IMR-90 (cell line): Measurements from ENCODE around the gene DNASE2.

Source experiments
- BHLHE40 ChIP-seq: fragments of 150-350 bp; IDR thresholded peaks from 2 replicates; pipeline ENCODE4 v1.6.1; 2016; ENCODE audit warnings: mild to moderate bottlenecking, low read depth, low read length
- CEBPB ChIP-seq: IDR thresholded peaks from 2 replicates; pipeline ENCODE4 v1.6.1; 2012; ENCODE audit warnings: low read depth, low read length, improper control_type of control experiment
- CHD1 ChIP-seq: IDR thresholded peaks from 2 replicates; pipeline ENCODE4 v1.6.1; 2012; ENCODE audit warnings: low read depth, low read length, improper control_type of control experiment
- MAFK ChIP-seq: IDR thresholded peaks from 2 replicates; pipeline ENCODE4 v1.6.1; 2012; ENCODE audit warnings: low read depth, low read length, improper control_type of control experiment
- MXI1 ChIP-seq: IDR thresholded peaks from 2 replicates; pipeline ENCODE4 v1.6.1; 2012; ENCODE audit warnings: low read depth, mild to moderate bottlenecking, low read length, moderate library complexity, borderline replicate concordance
- NFE2L2 ChIP-seq: fragments of 150-350 bp; IDR thresholded peaks from 2 replicates; pipeline ENCODE4 v1.6.1; 2016; ENCODE audit warnings: low read depth, mild to moderate bottlenecking, low read length
- POLR2A ChIP-seq: IDR thresholded peaks from 2 replicates; pipeline ENCODE4 v1.6.1; 2012; ENCODE audit warnings: mild to moderate bottlenecking, low read depth, low read length
- RAD21 ChIP-seq: IDR thresholded peaks from 2 replicates; pipeline ENCODE4 v1.6.1; 2012; ENCODE audit warnings: low read length, improper control_type of control experiment
- RCOR1 ChIP-seq: IDR thresholded peaks from 2 replicates; pipeline ENCODE4 v1.6.1; 2012; ENCODE audit warnings: mild to moderate bottlenecking, low read length, improper control_type of control experiment; ENCODE audit not compliant: insufficient replicate concordance
- RFX5 ChIP-seq: IDR thresholded peaks from 2 replicates; pipeline ENCODE4 v1.8.0; 2012; ENCODE audit warnings: low read depth, mild to moderate bottlenecking, low read length, moderate library complexity
- SMC3 ChIP-seq: fragments of 150-350 bp; IDR thresholded peaks from 2 replicates; pipeline ENCODE4 v1.6.1; 2016; ENCODE audit warnings: low read depth, mild to moderate bottlenecking, antibody characterized with exemption, low read length, moderate library complexity
- TF ChIP-seq, protein P1 (sequence below): conservative IDR thresholded peaks from 2 replicates; pipeline ENCODE4 v1.5.1; 2012; ENCODE audit warnings: mild to moderate bottlenecking, low read depth, low read length, improper control_type of control experiment
- TF ChIP-seq, protein P2 (sequence below): fragments of 150-350 bp; IDR thresholded peaks from 2 replicates; pipeline ENCODE4 v1.6.1; 2016; ENCODE audit warnings: low read depth, mild to moderate bottlenecking, low read length, moderate library complexity, borderline replicate concordance

DNA sequence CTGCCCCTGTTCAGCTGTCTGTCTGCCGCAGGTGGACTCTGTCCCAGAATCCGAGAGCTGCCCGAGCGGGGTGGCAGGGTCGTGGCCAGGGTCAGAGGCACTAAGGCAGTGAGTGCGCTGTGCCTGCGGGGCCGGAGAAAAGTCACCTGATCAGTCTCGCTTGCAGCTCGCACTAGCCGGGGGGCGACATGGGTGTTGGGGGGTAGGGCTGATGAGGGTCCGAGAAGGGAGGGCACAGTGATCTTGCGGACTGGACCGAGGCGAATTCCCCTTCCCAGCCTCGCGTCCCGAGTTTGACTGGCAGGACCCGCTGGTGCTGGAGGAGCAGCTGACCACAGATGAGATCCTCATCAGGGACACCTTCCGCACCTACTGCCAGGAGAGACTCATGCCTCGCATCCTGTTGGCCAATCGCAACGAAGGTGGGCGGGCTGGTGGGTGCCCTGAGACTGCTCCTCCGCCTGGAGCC is 10.3 kb upstream of the DNASE2 start:
- TF ChIP-seq, protein P1, sequence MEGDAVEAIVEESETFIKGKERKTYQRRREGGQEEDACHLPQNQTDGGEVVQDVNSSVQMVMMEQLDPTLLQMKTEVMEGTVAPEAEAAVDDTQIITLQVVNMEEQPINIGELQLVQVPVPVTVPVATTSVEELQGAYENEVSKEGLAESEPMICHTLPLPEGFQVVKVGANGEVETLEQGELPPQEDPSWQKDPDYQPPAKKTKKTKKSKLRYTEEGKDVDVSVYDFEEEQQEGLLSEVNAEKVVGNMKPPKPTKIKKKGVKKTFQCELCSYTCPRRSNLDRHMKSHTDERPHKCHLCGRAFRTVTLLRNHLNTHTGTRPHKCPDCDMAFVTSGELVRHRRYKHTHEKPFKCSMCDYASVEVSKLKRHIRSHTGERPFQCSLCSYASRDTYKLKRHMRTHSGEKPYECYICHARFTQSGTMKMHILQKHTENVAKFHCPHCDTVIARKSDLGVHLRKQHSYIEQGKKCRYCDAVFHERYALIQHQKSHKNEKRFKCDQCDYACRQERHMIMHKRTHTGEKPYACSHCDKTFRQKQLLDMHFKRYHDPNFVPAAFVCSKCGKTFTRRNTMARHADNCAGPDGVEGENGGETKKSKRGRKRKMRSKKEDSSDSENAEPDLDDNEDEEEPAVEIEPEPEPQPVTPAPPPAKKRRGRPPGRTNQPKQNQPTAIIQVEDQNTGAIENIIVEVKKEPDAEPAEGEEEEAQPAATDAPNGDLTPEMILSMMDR = no peak
- no peak for TF ChIP-seq POLR2A
- TF ChIP-seq CEBPB = no peak
- no peak for TF ChIP-seq NFE2L2
- no peak for TF ChIP-seq RAD21
- no peak for TF ChIP-seq SMC3
- no peak for TF ChIP-seq MAFK
- no peak for TF ChIP-seq RCOR1
- no peak for TF ChIP-seq MXI1
- TF ChIP-seq BHLHE40 = no peak
- TF ChIP-seq, protein P2, sequence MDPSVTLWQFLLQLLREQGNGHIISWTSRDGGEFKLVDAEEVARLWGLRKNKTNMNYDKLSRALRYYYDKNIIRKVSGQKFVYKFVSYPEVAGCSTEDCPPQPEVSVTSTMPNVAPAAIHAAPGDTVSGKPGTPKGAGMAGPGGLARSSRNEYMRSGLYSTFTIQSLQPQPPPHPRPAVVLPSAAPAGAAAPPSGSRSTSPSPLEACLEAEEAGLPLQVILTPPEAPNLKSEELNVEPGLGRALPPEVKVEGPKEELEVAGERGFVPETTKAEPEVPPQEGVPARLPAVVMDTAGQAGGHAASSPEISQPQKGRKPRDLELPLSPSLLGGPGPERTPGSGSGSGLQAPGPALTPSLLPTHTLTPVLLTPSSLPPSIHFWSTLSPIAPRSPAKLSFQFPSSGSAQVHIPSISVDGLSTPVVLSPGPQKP = no peak
- no peak for TF ChIP-seq RFX5
- TF ChIP-seq CHD1 = no peak
